GM18517 (cell line): ENCODE results near the gene EFCAB6.

Experiments
- ATAC-seq: cut with Tn5 transposase; IDR thresholded peaks from one replicate; pipeline ENCODE4 v1.9.1; 2021; ENCODE audit warnings: mild to moderate bottlenecking, moderate library complexity; ENCODE audit not compliant: unreplicated experiment

Gene EFCAB6

GRCh38 chr22:43642319-43643206, 169.5 kb downstream of the EFCAB6 start:
- ATAC-seq, result no peak

GRCh38 chr22:43639228-43639948, 172.7 kb downstream of the EFCAB6 start:
- no peak for ATAC-seq

GRCh38 chr22:43637275-43638260, 174.5 kb downstream of the EFCAB6 start:
- no peak for ATAC-seq

GRCh38 chr22:43636086-43636485, 176.0 kb downstream of the EFCAB6 start:
- ATAC-seq, result no peak

- ATAC-seq, result no peak
These were observed 177.0 kb downstream of the EFCAB6 start for GRCh38 chr22:43635101-43635500.

- no peak for ATAC-seq
These were observed 177.8 kb downstream of the EFCAB6 start for GRCh38 chr22:43634316-43634715.

DNA sequence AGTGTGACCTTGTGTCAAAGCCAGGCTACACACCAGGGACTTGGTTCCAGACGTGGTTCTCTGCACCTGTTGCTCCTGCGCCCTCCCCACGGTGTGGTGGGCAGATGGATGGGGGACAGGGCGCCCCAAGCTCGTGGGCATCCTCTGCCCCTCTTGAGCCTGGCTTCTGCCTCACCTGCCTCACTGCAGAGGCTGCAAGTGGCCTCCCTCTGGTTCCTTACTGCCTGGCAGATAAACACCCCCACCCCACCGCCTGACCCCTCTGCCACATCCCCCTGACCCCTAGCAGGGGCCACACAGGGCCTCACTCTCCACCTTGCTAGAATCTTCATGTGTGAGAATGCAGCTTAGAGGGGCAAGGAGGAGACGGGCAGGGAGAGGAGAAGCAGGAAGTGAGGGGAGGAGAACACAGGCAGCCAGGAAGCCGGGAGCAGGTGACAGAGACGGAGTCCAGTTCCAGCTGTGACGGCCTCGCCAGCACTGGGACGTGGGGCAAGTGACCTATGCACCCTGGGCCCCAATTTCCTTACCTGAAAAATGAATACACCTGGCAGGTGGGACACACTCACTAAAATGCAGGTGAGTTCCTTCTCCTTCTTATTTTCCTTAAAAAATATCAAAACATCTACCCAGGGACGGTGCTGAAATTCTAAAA, 178.3 kb downstream of the EFCAB6 start:
- no peak for ATAC-seq

DNA sequence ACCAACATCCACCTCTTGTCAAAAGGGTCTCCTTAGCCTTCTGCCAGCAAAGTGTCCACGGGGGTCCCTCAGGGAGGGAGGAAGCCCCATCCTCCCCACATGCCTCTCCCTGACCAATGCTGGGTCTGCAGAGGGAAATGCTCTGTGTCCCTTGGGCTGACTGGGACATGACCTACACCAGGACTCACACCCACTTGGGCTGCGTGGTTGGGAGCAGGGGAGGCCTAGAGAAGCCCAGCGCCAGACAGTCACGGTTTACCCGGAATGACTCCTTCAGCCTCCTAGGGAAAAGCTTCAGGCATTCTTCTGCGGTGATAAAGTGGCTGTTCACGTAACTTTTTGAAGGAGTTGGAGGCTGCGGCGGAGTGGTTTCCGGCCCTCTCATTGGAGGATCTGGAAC, 180.3 kb downstream of the EFCAB6 start:
- no peak for ATAC-seq

DNA sequence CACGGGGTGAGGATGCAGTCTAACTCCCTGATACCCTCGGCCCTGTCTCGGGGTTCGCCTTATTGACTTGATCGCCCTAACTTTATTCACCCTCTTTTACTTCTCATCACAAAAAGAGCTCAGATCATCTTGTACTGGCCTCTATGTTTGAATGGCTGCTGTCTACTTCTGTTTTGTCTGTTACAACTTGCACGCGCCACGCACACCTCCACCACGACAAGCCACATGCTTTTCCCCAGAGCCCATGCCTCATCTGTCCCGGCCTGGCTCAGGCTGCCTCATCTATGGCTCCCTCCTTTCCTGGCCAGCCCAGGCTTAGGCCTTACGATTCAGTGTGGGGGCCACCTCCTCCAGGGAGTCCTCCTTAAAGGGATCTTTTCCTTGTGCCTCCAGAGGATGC, 180.9 kb downstream of the EFCAB6 start:
- no peak for ATAC-seq

GRCh38 chr22:43630451-43630850, 181.7 kb downstream of the EFCAB6 start:
- no peak for ATAC-seq

GRCh38 chr22:43628250-43628649, 183.9 kb downstream of the EFCAB6 start:
- no peak for ATAC-seq

- no peak for ATAC-seq
These were observed 184.5 kb downstream of the EFCAB6 start for GRCh38 chr22:43627485-43628213.

- no peak for ATAC-seq
These were observed 186.9 kb downstream of the EFCAB6 start for GRCh38 chr22:43625242-43625641.

GRCh38 chr22:43624144-43624998, 187.7 kb downstream of the EFCAB6 start:
- no peak for ATAC-seq

DNA sequence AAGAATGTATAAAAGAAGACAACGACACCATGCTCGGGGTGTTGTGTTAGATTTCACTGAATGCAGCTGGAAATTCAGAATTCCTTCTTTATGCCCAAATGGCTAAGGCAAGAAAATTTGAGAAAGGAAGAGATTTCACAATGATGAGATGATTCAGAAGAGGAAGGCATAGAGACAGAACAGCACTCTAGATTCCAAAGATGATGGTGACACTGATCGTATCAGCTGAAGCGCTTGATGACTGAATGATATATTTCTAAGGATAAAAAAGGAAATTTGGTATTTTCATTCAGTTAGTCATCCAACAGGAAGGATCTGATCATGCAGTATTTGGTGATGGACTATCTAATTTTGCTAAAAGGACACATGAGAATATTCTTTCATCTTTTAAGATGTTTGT, 189.2 kb downstream of the EFCAB6 start:
- ATAC-seq, result no peak

- ATAC-seq, result no peak
These were observed 191.9 kb downstream of the EFCAB6 start for GRCh38 chr22:43620197-43620596.

- ATAC-seq, result no peak
These were observed 193.6 kb downstream of the EFCAB6 start for GRCh38 chr22:43618517-43618916.

DNA sequence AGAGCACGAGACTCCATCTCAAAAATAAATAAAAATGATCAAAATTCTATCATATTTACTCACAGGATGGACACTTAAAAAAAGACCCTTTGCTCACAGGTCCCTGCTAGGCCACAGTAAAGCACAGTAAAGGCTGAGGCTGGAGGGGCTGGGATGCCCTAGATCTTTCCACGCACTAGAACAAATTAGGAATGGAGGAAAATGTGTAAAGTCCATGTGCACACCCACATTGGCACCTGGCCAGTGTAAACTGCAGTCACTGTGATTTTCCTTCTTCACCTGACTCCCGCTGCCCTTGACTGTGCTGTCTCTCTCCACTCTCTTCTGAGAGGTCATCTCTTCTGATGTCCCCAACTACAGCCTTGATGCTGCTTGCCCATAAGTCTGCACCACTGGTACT, 195.5 kb downstream of the EFCAB6 start:
- ATAC-seq, result no peak

GRCh38 chr22:43600265-43600664, 211.8 kb downstream of the EFCAB6 start:
- no peak for ATAC-seq
